ENCODE data around the gene NEK8.

- TF ChIP-seq CTCF (IDR thresholded peaks at IDR 0.05) (no peak), POLR2A (IDR thresholded peaks at IDR 0.05) (no peak)
Observed at GRCh38 chr17:28700830-28701492, 27.6 kb upstream of the NEK8 start.

Data from lower leg skin (tissue), 3 donors.